Measurements from ENCODE around the gene LSM10. TPM values are rescaled to one million over a fixed set of nuclear protein-coding genes. Genes with fewer than 3 reads are reported as not detected.

LSM10 gene
- total and polyA plus RNA-seq, 9 of the 15 experiments (the other 6 are each of a cell fraction or from before 2014, with no cell fraction given) = 13.2 to 146 (median 68.9) TPM

GRCh38 chr1:36397378-36398230 is at the start of gene LSM10 (continued):
- TF ChIP-seq CBFA2T2 (conservative IDR thresholded peaks at IDR 0.05) (no peak), USF1 (CRISPR knock-in tag; IDR thresholded peaks at IDR 0.05) (peak; percentile 85), ZNF586 (CRISPR knock-in tag; conservative IDR thresholded peaks at IDR 0.05) (no peak), IRF2 (CRISPR knock-in tag; IDR thresholded peaks at IDR 0.05) (no peak), POLR3G (IDR thresholded peaks at IDR 0.05; ENCODE audit: extremely low read depth, insufficient read length, insufficient replicate concordance) (no peak), ZNF740 (CRISPR knock-in tag; IDR thresholded peaks at IDR 0.05) (peak; percentile 71), ZNF740 (tag; IDR thresholded peaks at IDR 0.05) (no peak), HNRNPL (IDR thresholded peaks at IDR 0.05; ENCODE audit: low read depth, low read length) (0 out of 2 replicates have a peak, but pooled peaks have one; percentile 38), KLF13 (tag; IDR thresholded peaks at IDR 0.05; ENCODE audit: borderline replicate concordance, low read depth) (no peak), BCLAF1 (IDR thresholded peaks at IDR 0.05; ENCODE audit: borderline replicate concordance in 1 of 2, control insufficient read depth in 1 of 2, low read depth in 2 of 2, low read length in 1 of 2) (peak in 1 of 2 experiments; percentile 62; a peak in 1 of 4 replicates), GTF3C2 (IDR thresholded peaks at IDR 0.05; ENCODE audit: borderline replicate concordance, extremely low read depth, insufficient read length) (no peak), ADNP (tag; IDR thresholded peaks at IDR 0.05) (no peak), MNT (conservative IDR thresholded peaks at IDR 0.05) (peak; percentile 92 to 96), DEAF1 (CRISPR knock-in tag; IDR thresholded peaks at IDR 0.05) (no peak)

Data from K562 (cell line).